Caco-2 (cell line): ENCODE results near the gene PIGP. TPM values are rescaled to one million over a fixed set of nuclear protein-coding genes. Genes with fewer than 3 reads are reported as not detected.
"Not testable (repeated sequence)": the region's sequence is repeated elsewhere in the genome, so short reads cannot be mapped to it uniquely, and the experiment has no call there.

ENCODE experiments used
- BruUV-seq: library from RNA; stranded (reverse); fragments of 400-500 nt; replicated peaks from 2 replicates; lab custom pipeline; 2021; lab: Mats Ljungman, UMichigan
- CTCF ChIA-PET: fragments of 300-600 bp; sonication (Branson Sonifier 250); formaldehyde crosslinking; loops from one replicate; lab custom pipeline; 2022; ENCODE audit warnings: antibody characterized with exemption; lab: Charles Lee
- POLR2A ChIA-PET: fragments of 300-600 bp; sonication (Branson Sonifier 250); formaldehyde crosslinking; loops from one replicate; lab custom pipeline; 2022; ENCODE audit warnings: antibody characterized with exemption; lab: Charles Lee
- DNase-seq, 2 experiments: peaks; one replicate each; pipeline versions ENCODE4 v3.0.0 to v3.0.0-alpha.2; 2020 to 2022
- H3K27me3 ChIP-seq: replicated peaks from 2 replicates; pipeline ENCODE4 v1.6.0; 2011; ENCODE audit warnings: low read length; ENCODE audit not compliant: control insufficient read depth, insufficient read depth
- H3K36me3 ChIP-seq: 2 replicates; pipeline ENCODE4 v1.5.1; 2011; ENCODE audit warnings: low read length; ENCODE audit not compliant: control insufficient read depth, insufficient read depth
- H3K4me1 ChIP-seq: fragments of 250-450 bp; sonication (Bioruptor Pico); 2 replicates; pipeline ENCODE4 v1.5.1; 2020; ENCODE audit warnings: mild to moderate bottlenecking
- H3K4me3 ChIP-seq: 2 replicates; pipeline ENCODE4 v1.5.1; 2011; ENCODE audit warnings: low read depth, mild to moderate bottlenecking, control low read depth, low read length
- H3K9me3 ChIP-seq: fragments of 250-450 bp; sonication (Bioruptor Pico); 2 replicates; pipeline ENCODE4 v1.5.1; 2020; ENCODE audit warnings: mild to moderate bottlenecking, moderate library complexity
- H3K27ac Mint-ChIP-seq: one replicate; pipeline ENCODE4 v1.8.0; 2022; ENCODE audit warnings: mixed read lengths; ENCODE audit not compliant: unreplicated experiment
- H3K27me3 Mint-ChIP-seq: one replicate; pipeline ENCODE4 v1.8.0; 2022; ENCODE audit warnings: mixed read lengths; ENCODE audit not compliant: insufficient read depth, unreplicated experiment
- H3K36me3 Mint-ChIP-seq: one replicate; pipeline ENCODE4 v1.8.0; 2022; ENCODE audit warnings: mild to moderate bottlenecking, mixed read lengths; ENCODE audit not compliant: insufficient read depth, unreplicated experiment
- H3K4me1 Mint-ChIP-seq: one replicate; pipeline ENCODE4 v1.8.0; 2022; ENCODE audit warnings: low read depth, mixed read lengths; ENCODE audit not compliant: unreplicated experiment
- H3K4me3 Mint-ChIP-seq: one replicate; pipeline ENCODE4 v1.8.0; 2022; ENCODE audit warnings: mild to moderate bottlenecking, moderate library complexity, mixed read lengths; ENCODE audit not compliant: unreplicated experiment
- H3K9me3 Mint-ChIP-seq: one replicate; pipeline ENCODE4 v1.8.0; 2022; ENCODE audit warnings: mixed read lengths; ENCODE audit not compliant: unreplicated experiment
- intact Hi-C: fragments of 100-400 bp; cut with micrococcal nuclease; formaldehyde crosslinking; loops from one replicate; pipeline ENCODE4 v1.10.0; 2022; ENCODE audit not compliant: unreplicated experiment
- total RNA-seq: library from RNA; stranded (reverse); gene quantifications from 2 replicates; pipeline ENCODE4 v1.2.3, GENCODE V29; 2022
- TF ChIP-seq, protein P1 (sequence below), 2 experiments: fragments of 200-600 bp in 1 of 2; IDR thresholded peaks; 1 replicate in 1 of 2; 2 replicates in 1 of 2; pipeline versions ENCODE4 v1.5.1 to v1.8.0; 2011 to 2022; ENCODE audit warnings: antibody characterized with exemption in 1 of 2, control low read depth in 1 of 2, inconsistent platforms in 1 of 2, low read depth in 1 of 2, low read length in 1 of 2, mild to moderate bottlenecking in 1 of 2, moderate library complexity in 1 of 2; ENCODE audit not compliant: insufficient read depth in 1 of 2, severe bottlenecking in 1 of 2, unreplicated experiment in 1 of 2

Gene PIGP
- total RNA-seq, 1 experiment from 2014 or later, result 23.4 TPM

DNA sequence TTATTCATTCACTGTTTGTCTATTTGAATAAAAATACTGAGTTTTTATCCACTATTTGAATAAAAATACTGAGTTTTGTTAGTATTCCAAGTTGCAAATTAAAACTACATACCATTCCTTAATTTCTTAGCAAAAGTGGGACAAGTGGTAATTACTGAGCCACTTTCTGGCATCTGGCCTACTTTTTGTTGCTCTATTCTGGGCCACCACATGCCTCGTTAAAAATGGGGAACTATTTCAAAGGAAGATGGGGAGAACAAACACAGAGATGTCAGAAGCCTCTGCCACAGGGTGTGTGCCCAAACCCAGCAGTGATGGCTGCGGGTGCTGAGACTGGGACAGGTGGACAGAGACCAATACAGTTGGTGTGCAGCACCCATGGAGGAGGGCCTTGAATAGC lies 14.6 kb downstream of the PIGP start:
- CTCF ChIA-PET, result no interaction called here
- Histone ChIP-seq H3K4me3 (no peak overlapping the region), H3K9me3 (no peaks in the 10 kb centered on the region), H3K27me3 (no peaks in the 10 kb centered on the region), H3K4me1 (peaks cover 13% of the 10 kb centered on the region), H3K36me3 (no peaks in the 10 kb centered on the region)
- no peak for DNase-seq
- no peaks in the 10 kb centered on the region for H3K36me3 Mint-ChIP-seq
- peaks cover 12% of the 10 kb centered on the region for H3K4me1 Mint-ChIP-seq
- intact Hi-C loops, result no loop called here
- H3K9me3 Mint-ChIP-seq, result peaks cover 12% of the 10 kb centered on the region
- H3K4me3 Mint-ChIP-seq, result no peak overlapping the region
- H3K27me3 Mint-ChIP-seq, result no peaks in the 10 kb centered on the region
- BruUV-seq, result no TSS peak
- TF ChIP-seq, protein P1, sequence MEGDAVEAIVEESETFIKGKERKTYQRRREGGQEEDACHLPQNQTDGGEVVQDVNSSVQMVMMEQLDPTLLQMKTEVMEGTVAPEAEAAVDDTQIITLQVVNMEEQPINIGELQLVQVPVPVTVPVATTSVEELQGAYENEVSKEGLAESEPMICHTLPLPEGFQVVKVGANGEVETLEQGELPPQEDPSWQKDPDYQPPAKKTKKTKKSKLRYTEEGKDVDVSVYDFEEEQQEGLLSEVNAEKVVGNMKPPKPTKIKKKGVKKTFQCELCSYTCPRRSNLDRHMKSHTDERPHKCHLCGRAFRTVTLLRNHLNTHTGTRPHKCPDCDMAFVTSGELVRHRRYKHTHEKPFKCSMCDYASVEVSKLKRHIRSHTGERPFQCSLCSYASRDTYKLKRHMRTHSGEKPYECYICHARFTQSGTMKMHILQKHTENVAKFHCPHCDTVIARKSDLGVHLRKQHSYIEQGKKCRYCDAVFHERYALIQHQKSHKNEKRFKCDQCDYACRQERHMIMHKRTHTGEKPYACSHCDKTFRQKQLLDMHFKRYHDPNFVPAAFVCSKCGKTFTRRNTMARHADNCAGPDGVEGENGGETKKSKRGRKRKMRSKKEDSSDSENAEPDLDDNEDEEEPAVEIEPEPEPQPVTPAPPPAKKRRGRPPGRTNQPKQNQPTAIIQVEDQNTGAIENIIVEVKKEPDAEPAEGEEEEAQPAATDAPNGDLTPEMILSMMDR (IDR thresholded peaks at IDR 0.05; ENCODE audit: insufficient read depth in 1 of 2, low read depth in 1 of 2, low read length in 1 of 2, severe bottlenecking in 1 of 2, unreplicated experiment in 1 of 2), result no peak
- H3K27ac Mint-ChIP-seq, result no peak overlapping the region
- POLR2A ChIA-PET, result no interaction called here

DNA sequence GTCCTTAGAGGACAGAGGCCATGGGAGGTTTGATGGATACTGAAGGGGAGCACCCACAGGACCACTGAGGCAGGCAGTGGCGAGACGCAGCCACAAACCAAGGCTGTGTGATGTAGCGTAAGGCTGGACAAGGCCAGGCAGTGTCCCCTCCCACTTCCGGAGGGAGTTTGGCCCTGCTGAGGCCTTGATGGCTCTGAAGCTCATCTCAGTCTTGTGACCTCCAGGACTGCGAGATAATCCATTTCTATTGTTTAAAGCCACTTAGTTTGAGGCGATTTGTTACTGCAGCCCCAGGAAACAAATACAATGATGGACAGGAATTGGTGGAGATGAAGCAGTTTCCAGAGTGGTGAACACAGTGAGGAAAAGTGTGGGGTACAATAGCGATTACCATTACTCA lies 15.3 kb downstream of the PIGP start:
- H3K27me3 ChIP-seq, result no peaks in the 10 kb centered on the region
- Mint-ChIP-seq H3K4me1 (peaks cover 12% of the 10 kb centered on the region), H3K27ac (no peak overlapping the region), H3K9me3 (peaks cover 12% of the 10 kb centered on the region), H3K36me3 (no peaks in the 10 kb centered on the region), H3K27me3 (no peaks in the 10 kb centered on the region), H3K4me3 (no peak overlapping the region)
- peaks cover 13% of the 10 kb centered on the region for H3K4me1 ChIP-seq
- H3K4me3 ChIP-seq, result no peak overlapping the region
- CTCF ChIA-PET, result no interaction called here
- DNase-seq, result no peak
- POLR2A ChIA-PET, result no interaction called here
- no peaks in the 10 kb centered on the region for H3K36me3 ChIP-seq
- no TSS peak for BruUV-seq
- H3K9me3 ChIP-seq, result no peaks in the 10 kb centered on the region
- intact Hi-C loops, result no loop called here
- TF ChIP-seq, protein P1 (IDR thresholded peaks at IDR 0.05; ENCODE audit: insufficient read depth in 1 of 2, low read depth in 1 of 2, low read length in 1 of 2, severe bottlenecking in 1 of 2, unreplicated experiment in 1 of 2), result no peak

GRCh38 chr21:37055271-37055855 lies 17.5 kb downstream of the PIGP start:
- H3K27me3 Mint-ChIP-seq, result no peaks in the 10 kb centered on the region
- peaks cover 5% of the 10 kb centered on the region for H3K4me1 Mint-ChIP-seq
- Histone ChIP-seq H3K4me1 (peaks cover 5% of the 10 kb centered on the region), H3K27me3 (no peaks in the 10 kb centered on the region), H3K4me3 (no peak overlapping the region), H3K9me3 (no peaks in the 10 kb centered on the region), H3K36me3 (no peaks in the 10 kb centered on the region)
- H3K36me3 Mint-ChIP-seq, result no peaks in the 10 kb centered on the region
- no peak for DNase-seq
- peaks cover 12% of the 10 kb centered on the region for H3K9me3 Mint-ChIP-seq
- POLR2A ChIA-PET, result no interaction called here
- TF ChIP-seq, protein P1 (IDR thresholded peaks at IDR 0.05; ENCODE audit: insufficient read depth in 1 of 2, low read depth in 1 of 2, low read length in 1 of 2, severe bottlenecking in 1 of 2, unreplicated experiment in 1 of 2), result no peak
- intact Hi-C loops, result no loop called here
- CTCF ChIA-PET, result no interaction called here
- H3K27ac Mint-ChIP-seq, result no peak overlapping the region
- H3K4me3 Mint-ChIP-seq, result no peak overlapping the region
- no TSS peak for BruUV-seq

- intact Hi-C loops, CTCF ChIA-PET, POLR2A ChIA-PET, DNase-seq, H3K4me3 Mint-ChIP-seq, H3K4me3 ChIP-seq, H3K36me3 Mint-ChIP-seq, H3K27me3 Mint-ChIP-seq, H3K36me3 ChIP-seq, H3K27me3 ChIP-seq, H3K9me3 ChIP-seq, H3K27ac Mint-ChIP-seq, H3K9me3 Mint-ChIP-seq, H3K4me1 Mint-ChIP-seq, BruUV-seq: not testable (repeated sequence)
- H3K4me1 ChIP-seq, result peaks cover 15% of the 10 kb centered on the region
Measured at GRCh38 chr21:37049741-37050140, 23.1 kb downstream of the PIGP start.
